Measurements from ENCODE around the gene ARHGAP28.

Gene ARHGAP28

GRCh38 chr18:6949800-6950586 is 220.5 kb downstream of the ARHGAP28 start:
- Mint-ChIP-seq H3K27me3 (ENCODE audit: low read depth) (peaks cover 6% of the 10 kb centered on the region), H3K27ac (no peak overlapping the region), H3K9me3 (no peaks in the 10 kb centered on the region), H3K36me3 (ENCODE audit: low read depth) (peaks cover 38% of the 10 kb centered on the region), H3K4me3 (no peak overlapping the region), H3K4me1 (no peaks in the 10 kb centered on the region)
- TF ChIP-seq CTCF (IDR thresholded peaks at IDR 0.05; ENCODE audit: unreplicated experiment in 3 of 3): no peak

GRCh38 chr18:6950641-6951040 is 221.1 kb downstream of the ARHGAP28 start:
- no peak overlapping the region for H3K27ac Mint-ChIP-seq
- H3K27me3 Mint-ChIP-seq (ENCODE audit: low read depth): peaks cover 6% of the 10 kb centered on the region
- H3K9me3 Mint-ChIP-seq: no peaks in the 10 kb centered on the region
- no peaks in the 10 kb centered on the region for H3K4me1 Mint-ChIP-seq
- no peak for TF ChIP-seq CTCF (IDR thresholded peaks at IDR 0.05; ENCODE audit: unreplicated experiment in 3 of 3)
- H3K36me3 Mint-ChIP-seq (ENCODE audit: low read depth): peaks cover 38% of the 10 kb centered on the region
- H3K4me3 Mint-ChIP-seq: no peak overlapping the region

- no peaks in the 10 kb centered on the region for H3K9me3 Mint-ChIP-seq
- TF ChIP-seq CTCF (IDR thresholded peaks at IDR 0.05; ENCODE audit: unreplicated experiment in 3 of 3): no peak
- no peak overlapping the region for H3K4me3 Mint-ChIP-seq
- peaks cover 38% of the 10 kb centered on the region for H3K36me3 Mint-ChIP-seq (ENCODE audit: low read depth)
- H3K27me3 Mint-ChIP-seq (ENCODE audit: low read depth): peaks cover 6% of the 10 kb centered on the region
- H3K27ac Mint-ChIP-seq: no peak overlapping the region
- H3K4me1 Mint-ChIP-seq: no peaks in the 10 kb centered on the region
These were observed 222.0 kb downstream of the ARHGAP28 start for GRCh38 chr18:6951336-6952090.

- no peak for TF ChIP-seq CTCF (IDR thresholded peaks at IDR 0.05; ENCODE audit: unreplicated experiment in 3 of 3)
- Mint-ChIP-seq H3K4me3 (no peak overlapping the region), H3K27me3 (ENCODE audit: low read depth) (peaks cover 3% of the 10 kb centered on the region), H3K9me3 (no peaks in the 10 kb centered on the region), H3K36me3 (ENCODE audit: low read depth) (peaks cover 40% of the 10 kb centered on the region), H3K27ac (no peak overlapping the region), H3K4me1 (no peaks in the 10 kb centered on the region)
These were observed 225.0 kb downstream of the ARHGAP28 start for GRCh38 chr18:6954501-6954900.

GRCh38 chr18:6955304-6955703 is 225.8 kb downstream of the ARHGAP28 start:
- no peak for TF ChIP-seq CTCF (IDR thresholded peaks at IDR 0.05; ENCODE audit: unreplicated experiment in 3 of 3)
- Mint-ChIP-seq H3K27me3 (ENCODE audit: low read depth) (peaks cover 3% of the 10 kb centered on the region), H3K27ac (no peak overlapping the region), H3K4me1 (no peaks in the 10 kb centered on the region), H3K4me3 (no peak overlapping the region), H3K9me3 (no peaks in the 10 kb centered on the region), H3K36me3 (ENCODE audit: low read depth) (peaks cover 46% of the 10 kb centered on the region)

All from nephron (organoid).